H1 (cell line): Measurements from ENCODE around the gene ARMC12. TPM values are rescaled to one million over a fixed set of nuclear protein-coding genes. Genes with fewer than 3 reads are reported as not detected.

Experiments
- CTCF ChIA-PET: fragments of 300-600 bp; sonication (Branson Sonifier 250); formaldehyde crosslinking; loops from one replicate; lab custom pipeline; 2021; ENCODE audit not compliant: partially characterized antibody; lab: Charles Lee
- POLR2A ChIA-PET: fragments of 300-600 bp; sonication (Branson Sonifier 250); formaldehyde crosslinking; loops from one replicate; lab custom pipeline; 2021; ENCODE audit warnings: inconsistent platforms; ENCODE audit not compliant: partially characterized antibody; lab: Charles Lee
- DNase-seq, 2 experiments: peaks; one replicate each; pipeline versions ENCODE4 v3.0.0 to v3.0.0-alpha.2; 2010 to 2022; ENCODE audit warnings: low spot score in 2 of 2, low read depth in 1 of 2, mixed read lengths in 1 of 2
- FAIRE-seq: peaks from 2 replicates; lab custom pipeline; 2011; peaks lifted over from hg19 to GRCh38; lab: Jason Lieb, UNC
- H2AFZ ChIP-seq: 2 replicates; pipeline ENCODE4 v1.8.1; 2012; ENCODE audit warnings: low read length, inconsistent platforms
- H2AK5ac ChIP-seq: 2 replicates; pipeline ENCODE4 v1.6.1; 2013; ENCODE audit warnings: low read depth, low read length
- H2BK120ac ChIP-seq: replicated peaks from 2 replicates; pipeline ENCODE3; 2013; ENCODE audit warnings: low read depth, low read length, inconsistent platforms
- H2BK12ac ChIP-seq: 2 replicates; pipeline ENCODE4 v1.6.1; 2013; ENCODE audit warnings: low read depth, low read length
- H2BK15ac ChIP-seq: 2 replicates; pipeline ENCODE4 v1.6.1; 2013; ENCODE audit warnings: low read length
- H2BK20ac ChIP-seq: 2 replicates; pipeline ENCODE4 v1.6.1; 2013; ENCODE audit warnings: low read length
- H2BK5ac ChIP-seq: 2 replicates; pipeline ENCODE4 v1.6.1; 2013; ENCODE audit warnings: low read depth, low read length
- H3K14ac ChIP-seq: 2 replicates; pipeline ENCODE4 v1.6.1; 2013; ENCODE audit warnings: inconsistent platforms; ENCODE audit not compliant: insufficient read length
- H3K18ac ChIP-seq: 2 replicates; pipeline ENCODE4 v1.6.1; 2013; ENCODE audit warnings: low read length; ENCODE audit errors: extremely low read depth
- H3K23ac ChIP-seq: 2 replicates; pipeline ENCODE4 v1.6.1; 2013; ENCODE audit warnings: inconsistent platforms; ENCODE audit not compliant: insufficient read length
- H3K23me2 ChIP-seq: 2 replicates; pipeline ENCODE4 v1.6.1; 2013; ENCODE audit warnings: low read depth, low read length
- H3K27ac ChIP-seq: 2 replicates; pipeline ENCODE4 v1.6.1; 2011; ENCODE audit warnings: low read depth, low read length, inconsistent platforms
- H3K27me3 ChIP-seq, 4 experiments: replicated peaks in 1 of 4; 1 replicate in 1 of 4; 2 replicates in 3 of 4; pipeline versions ENCODE4 v1.6.1 to v1.8.1; 2011 to 2013; ENCODE audit warnings: low read length in 3 of 4, mild to moderate bottlenecking in 3 of 4, inconsistent platforms in 2 of 4, mixed read lengths in 2 of 4, moderate library complexity in 1 of 4; ENCODE audit not compliant: control insufficient read depth in 3 of 4, insufficient read depth in 3 of 4; ENCODE audit errors: extremely low read depth in 1 of 4
- H3K36me3 ChIP-seq, 4 experiments: 2 replicates each; pipeline versions ENCODE4 v1.6.1 to v1.8.1; 2011 to 2013; ENCODE audit warnings: mild to moderate bottlenecking in 4 of 4, low read length in 3 of 4, moderate library complexity in 2 of 4, control low read depth in 1 of 4, inconsistent platforms in 1 of 4; ENCODE audit not compliant: insufficient read depth in 4 of 4, control insufficient read depth in 2 of 4
- H3K4ac ChIP-seq: replicated peaks from 2 replicates; pipeline ENCODE3; 2013; ENCODE audit warnings: low read length, low read depth, mixed read lengths, inconsistent platforms; ENCODE audit not compliant: insufficient read length
- H3K4me1 ChIP-seq, 4 experiments: replicated peaks in 1 of 4; 1 replicate in 1 of 4; 2 replicates in 3 of 4; pipeline versions ENCODE4 v1.6.1 to v1.8.1; 2011 to 2013; ENCODE audit warnings: low read length in 3 of 4, inconsistent platforms in 2 of 4, mixed read lengths in 1 of 4; ENCODE audit not compliant: insufficient read depth in 4 of 4, control insufficient read depth in 3 of 4
- H3K4me2 ChIP-seq, 2 experiments: 2 replicates each; pipeline versions ENCODE4 v1.6.1 to v1.8.1; 2011 to 2013; ENCODE audit warnings: low read depth in 2 of 2, low read length in 2 of 2, control low read depth in 1 of 2, inconsistent platforms in 1 of 2, mild to moderate bottlenecking in 1 of 2; ENCODE audit not compliant: insufficient read depth in 1 of 2
- H3K4me3 ChIP-seq, 4 experiments: fragments of 200-600, 300-600 bp in 1 of 4; sonication (generic), shearing (Covaris generic), sonication (Bioruptor Twin) in 1 of 4; 2 replicates each; pipeline versions ENCODE4 v1.5.1 to v1.8.1; 2011 to 2016; ENCODE audit warnings: low read length in 4 of 4, low read depth in 3 of 4, control low read depth in 2 of 4, inconsistent platforms in 2 of 4, mild to moderate bottlenecking in 2 of 4, mixed read lengths in 1 of 4, moderate library complexity in 1 of 4; ENCODE audit not compliant: insufficient read depth in 2 of 4; ENCODE audit errors: extremely low read depth in 1 of 4
- H3K56ac ChIP-seq: replicated peaks from 2 replicates; pipeline ENCODE3; 2013; ENCODE audit warnings: low read depth, mild to moderate bottlenecking, mixed read lengths, low read length, inconsistent platforms; ENCODE audit not compliant: insufficient read length
- H3K79me1 ChIP-seq: 2 replicates; pipeline ENCODE4 v1.6.1; 2013; ENCODE audit warnings: low read depth, low read length, control low read depth
- H3K79me2 ChIP-seq, 2 experiments: 2 replicates each; pipeline versions ENCODE4 v1.6.1 to v1.8.1; 2012 to 2013; ENCODE audit warnings: low read length in 2 of 2, mild to moderate bottlenecking in 2 of 2, inconsistent platforms in 1 of 2; ENCODE audit not compliant: insufficient read depth in 2 of 2, control insufficient read depth in 1 of 2
- H3K9ac ChIP-seq, 4 experiments: replicated peaks in 1 of 4; 1 replicate in 1 of 4; 2 replicates in 3 of 4; pipeline versions ENCODE4 v1.6.1 to v1.8.1; 2011 to 2013; ENCODE audit warnings: low read depth in 3 of 4, low read length in 3 of 4, control low read depth in 2 of 4, mild to moderate bottlenecking in 2 of 4, moderate library complexity in 2 of 4, inconsistent platforms in 1 of 4; ENCODE audit errors: extremely low read depth in 1 of 4
- H3K9me3 ChIP-seq, 2 experiments: 2 replicates each; pipeline versions ENCODE4 v1.6.1 to v1.8.1; 2012 to 2013; ENCODE audit warnings: mild to moderate bottlenecking in 2 of 2, moderate library complexity in 2 of 2, control low read depth in 1 of 2, inconsistent platforms in 1 of 2, low read depth in 1 of 2, low read length in 1 of 2, mixed read lengths in 1 of 2; ENCODE audit not compliant: insufficient read depth in 2 of 2
- H4K20me1 ChIP-seq, 2 experiments: replicated peaks in 1 of 2; 2 replicates each; pipeline versions ENCODE3 to v1.8.1; 2011 to 2013; ENCODE audit warnings: inconsistent platforms in 2 of 2, low read length in 2 of 2, mild to moderate bottlenecking in 1 of 2; ENCODE audit not compliant: insufficient read depth in 2 of 2, control insufficient read depth in 1 of 2
- H4K5ac ChIP-seq: 2 replicates; pipeline ENCODE4 v1.6.1; 2013; ENCODE audit warnings: low read length, low read depth, mixed read lengths, inconsistent platforms; ENCODE audit not compliant: insufficient read length
- H4K8ac ChIP-seq: 2 replicates; pipeline ENCODE4 v1.8.0; 2013; ENCODE audit warnings: mild to moderate bottlenecking, moderate library complexity, low read length, inconsistent platforms; ENCODE audit not compliant: insufficient read depth; ENCODE audit errors: extremely low read depth
- H4K91ac ChIP-seq: replicated peaks from 2 replicates; pipeline ENCODE3; 2013; ENCODE audit warnings: low read length, mixed read lengths, inconsistent platforms; ENCODE audit not compliant: insufficient read length
- EGR1 ChIP-seq: IDR thresholded peaks from 2 replicates; pipeline ENCODE4 v1.6.1; 2011; ENCODE audit warnings: low read depth, low read length, borderline replicate concordance
- GTF2F1 ChIP-seq: IDR thresholded peaks from 2 replicates; pipeline ENCODE4 v1.6.1; 2012; ENCODE audit warnings: low read depth, low read length, improper control_type of control experiment, borderline replicate concordance
- PHF8 ChIP-seq: fragments of 200-600 bp; sonication (generic); conservative IDR thresholded peaks from 2 replicates; pipeline ENCODE4 v1.7.1; 2012; ENCODE audit warnings: low read depth, mild to moderate bottlenecking, inconsistent platforms, low read length, moderate library complexity
- RNF2 ChIP-seq: fragments of 200-900, 300-1000 bp; sonication (generic); IDR thresholded peaks from 2 replicates; pipeline ENCODE4 v1.7.1; 2016; ENCODE audit warnings: borderline replicate concordance, low read depth, mild to moderate bottlenecking, antibody characterized with exemption, low read length; ENCODE audit not compliant: poor library complexity, severe bottlenecking; ENCODE audit errors: missing control alignments
- SP1 ChIP-seq: IDR thresholded peaks from 2 replicates; pipeline ENCODE4 v1.6.1; 2011; ENCODE audit warnings: low read depth, low read length
- SP4 ChIP-seq: IDR thresholded peaks from 2 replicates; pipeline ENCODE4 v1.6.1; 2012; ENCODE audit warnings: low read length, inconsistent platforms
- SUZ12 ChIP-seq: fragments of 200-600 bp; sonication (generic); IDR thresholded peaks from 2 replicates; pipeline ENCODE4 v1.6.1; 2012; ENCODE audit warnings: mild to moderate bottlenecking, inconsistent platforms, low read length, moderate library complexity, mixed read lengths
- TEAD4 ChIP-seq: IDR thresholded peaks from 2 replicates; pipeline ENCODE4 v1.6.1; 2012; ENCODE audit warnings: low read depth, low read length, inconsistent platforms, mixed read lengths
- WGBS, 2 experiments: shearing (Covaris generic) in 1 of 2; methylation state at CpG; one replicate each; pipeline versions ENCODE4 v1.1.6 to v1.1.7; 2013 to 2015; ENCODE audit warnings: low lambda C conversion rate in 2 of 2, mixed read lengths in 2 of 2, inconsistent platforms in 1 of 2, low coverage in 1 of 2, missing lambda C conversion rate in 1 of 2; ENCODE audit not compliant: insufficient replicate concordance in 2 of 2, insufficient coverage in 1 of 2, insufficient read length in 1 of 2; ENCODE audit errors: extremely low coverage in 1 of 2, missing lambda C conversion rate in 1 of 2; 5-methylcytosine and 5-hydroxymethylcytosine counted together
- polyA plus RNA-seq, 7 experiments: library from polyadenylated mRNA; depleted of rRNA in 3 of 7; stranded (reverse) in 5 of 7; unstranded in 2 of 7; fragments of >200 nt in 5 of 7; fragments of 200-250 nt in 2 of 7; gene quantifications; 1 replicate in 5 of 7; 2 replicates in 1 of 7; 4 replicates in 1 of 7; pipeline versions ENCODE4 v1.2.1 to v1.2.3, GENCODE V29; 2011 to 2013; ENCODE audit warnings: missing spikeins in 2 of 7, mixed read lengths in 2 of 7
- total RNA-seq: library from RNA; stranded (reverse); fragmentation: NEBNext Ultra II Directional; extraction: Animal tissue kit (Norgen Biotek cat#: 25700); gene quantifications from 2 replicates; pipeline ENCODE4 v1.2.1, GENCODE V29; 2021

Gene ARMC12
- total and polyA plus RNA-seq, 2 of the 8 experiments (the other 6 are each of a cell fraction or from before 2014, with no cell fraction given), result 0.86 to 3.7 TPM

DNA sequence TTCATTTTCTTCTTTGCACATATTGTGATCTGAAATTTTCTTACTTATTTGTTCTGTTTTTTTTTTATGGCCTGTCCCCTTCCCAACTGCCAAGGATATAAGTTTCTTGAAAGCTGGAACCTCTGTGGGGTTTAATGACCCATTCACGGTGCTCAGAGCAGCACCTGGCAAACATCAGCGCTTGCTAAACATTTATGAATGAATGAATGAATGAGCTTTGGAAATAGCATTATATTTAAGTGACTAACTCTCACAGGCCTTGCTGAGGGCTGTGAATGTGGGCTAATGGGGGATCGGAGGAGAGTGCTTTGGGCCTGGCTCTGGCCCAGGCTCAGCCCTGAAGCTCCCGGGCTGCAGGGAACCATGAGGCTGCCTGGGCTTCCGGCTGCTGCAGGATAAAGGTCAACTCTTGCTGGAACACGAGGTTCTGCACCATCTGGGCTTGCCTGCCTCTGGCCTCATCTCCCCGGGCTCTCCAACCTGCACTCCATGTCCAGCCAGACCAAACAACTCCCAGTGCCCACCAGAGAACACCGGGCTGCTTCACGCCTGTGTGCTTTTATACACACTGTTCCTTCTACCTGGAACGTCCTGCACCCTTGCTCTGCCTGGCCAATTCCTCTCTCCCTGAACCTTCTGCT is 14.6 kb upstream of the ARMC12 start:
- no peak overlapping the region for H3K18ac ChIP-seq
- H3K4me2 ChIP-seq, result no peak overlapping the region
- H2AFZ ChIP-seq, result no peak overlapping the region
- H3K23me2 ChIP-seq, result peaks cover 5% of the 10 kb centered on the region; the same call in 1 of the 2 replicates
- ChIA-PET POLR2A (interaction anchor here (1.0 to 2.8 kb wide), 2 partner anchors 9 to 17 kb away, joined by 5 to 9 read pairs; no protein-coding TSS in a partner anchor), CTCF (interaction anchor here (2.2 to 3.0 kb wide), 2 partner anchors 10 to 14 kb away, joined by 11 to 12 read pairs; partner anchors contain the start of gene ARMC12)
- no peak for DNase-seq
- H2BK12ac ChIP-seq, result no peak overlapping the region
- no peak overlapping the region for H3K9ac ChIP-seq
- H4K5ac ChIP-seq, result no peak overlapping the region
- TF ChIP-seq SP1 (no peak), SUZ12 (no peak), GTF2F1 (no peak), PHF8 (no peak), EGR1 (no peak), TEAD4 (no peak), SP4 (no peak), RNF2 (no peak)
- no peak overlapping the region for H4K91ac ChIP-seq
- H3K27ac ChIP-seq, result no peak overlapping the region
- H3K9me3 ChIP-seq, result no peaks in the 10 kb centered on the region
- H3K79me1 ChIP-seq, result no peaks in the 10 kb centered on the region
- peaks cover 0 to 7% (median 2%) of the 10 kb centered on the region in 4 experiments; a peak in 3 of 7 replicates for H3K27me3 ChIP-seq
- no peaks in the 10 kb centered on the region for H4K20me1 ChIP-seq
- no peak overlapping the region for H2BK20ac ChIP-seq
- H3K4me1 ChIP-seq, result peaks cover 13 to 50% (median 37%) of the 10 kb centered on the region in 4 experiments
- FAIRE-seq, result no peak
- H2BK120ac ChIP-seq, result no peak overlapping the region
- no peak overlapping the region for H2BK5ac ChIP-seq
- H3K79me2 ChIP-seq, result no peaks in the 10 kb centered on the region
- no peak overlapping the region for H2AK5ac ChIP-seq
- no peak overlapping the region for H3K4me3 ChIP-seq
- no peak overlapping the region for H3K56ac ChIP-seq
- no peaks in the 10 kb centered on the region for H3K36me3 ChIP-seq
- WGBS, 2 experiments, result 92% methylated on average over 10 of the region's 10 CpGs; no CpG with 5 or more reads in 1 of the 2 experiments
- H3K4ac ChIP-seq, result no peak overlapping the region
- H2BK15ac ChIP-seq, result no peak overlapping the region; the same call in 1 of the 2 replicates
- H3K14ac ChIP-seq, result no peak overlapping the region
- no peak overlapping the region for H3K23ac ChIP-seq
- no peak overlapping the region for H4K8ac ChIP-seq
